NCI-H1436 treated with DMSO at 0.1 percent for 48 hours (cell line): ENCODE measurements around the gene CD226.
"Not testable (repeated sequence)": the region's sequence is repeated elsewhere in the genome, so short reads cannot be mapped to it uniquely, and the experiment has no call there.

Source experiments
- DNase-seq: peaks from one replicate; lab custom pipeline; 2025; lab: John Stamatoyannopoulos, UW

Gene CD226

DNA sequence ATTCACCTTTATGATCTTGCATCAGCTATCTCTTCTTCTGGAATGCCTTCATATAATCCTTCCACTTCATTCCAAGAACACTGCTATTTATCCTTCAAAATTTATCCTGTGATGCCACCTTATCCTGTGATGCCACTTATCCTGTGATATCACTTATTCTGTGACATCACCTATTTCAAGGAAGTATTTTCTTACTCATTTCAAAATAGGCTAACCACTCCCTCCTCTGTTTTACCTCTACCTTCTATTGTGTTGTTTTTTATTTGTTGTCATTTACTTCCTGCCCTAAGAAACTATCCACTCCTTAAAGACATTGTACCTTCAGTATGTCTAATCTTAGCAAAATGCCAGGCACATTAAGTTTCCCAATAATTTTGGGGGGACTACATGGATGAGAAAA is 38.8 kb downstream of the CD226 start:
- no peak for DNase-seq

DNA sequence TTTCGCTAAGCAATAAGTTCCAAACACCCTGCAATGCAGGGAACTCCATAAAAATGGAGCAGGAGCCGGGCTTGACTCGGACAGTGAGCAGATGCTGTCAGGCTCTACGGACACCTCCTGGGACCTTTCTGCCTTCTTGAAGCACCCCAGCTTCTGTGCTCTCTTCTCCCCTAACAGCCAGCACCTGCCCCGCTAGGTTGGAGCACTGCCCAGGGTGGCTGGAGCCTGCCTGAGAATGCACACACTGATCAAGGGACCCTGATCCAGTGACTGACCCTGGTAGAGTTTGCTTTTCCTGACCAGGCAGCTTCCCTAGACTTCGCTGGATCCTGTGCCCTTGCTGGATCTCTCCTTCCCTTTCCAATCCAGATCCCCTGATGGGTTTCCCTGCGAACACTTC is 40.9 kb downstream of the CD226 start:
- DNase-seq, result no peak

DNA sequence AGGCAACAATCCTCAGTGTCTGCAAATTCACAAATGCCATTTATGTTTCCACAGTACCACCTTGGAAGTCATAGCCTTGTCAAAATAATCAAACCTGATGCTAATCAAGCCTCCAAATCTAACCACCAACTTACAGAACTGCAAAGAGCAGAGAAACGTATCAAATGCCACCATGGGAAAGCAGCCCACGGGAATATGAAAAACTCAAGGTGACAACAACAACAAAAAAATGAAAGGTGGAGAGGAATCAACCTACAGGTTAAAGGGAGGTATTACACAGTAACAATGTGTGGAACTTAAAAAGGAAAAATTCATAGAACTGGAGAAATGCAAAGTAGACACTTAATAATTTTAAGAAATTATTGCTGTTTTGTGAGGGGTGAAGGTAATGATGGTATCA is 46.7 kb downstream of the CD226 start:
- DNase-seq, result no peak

DNA sequence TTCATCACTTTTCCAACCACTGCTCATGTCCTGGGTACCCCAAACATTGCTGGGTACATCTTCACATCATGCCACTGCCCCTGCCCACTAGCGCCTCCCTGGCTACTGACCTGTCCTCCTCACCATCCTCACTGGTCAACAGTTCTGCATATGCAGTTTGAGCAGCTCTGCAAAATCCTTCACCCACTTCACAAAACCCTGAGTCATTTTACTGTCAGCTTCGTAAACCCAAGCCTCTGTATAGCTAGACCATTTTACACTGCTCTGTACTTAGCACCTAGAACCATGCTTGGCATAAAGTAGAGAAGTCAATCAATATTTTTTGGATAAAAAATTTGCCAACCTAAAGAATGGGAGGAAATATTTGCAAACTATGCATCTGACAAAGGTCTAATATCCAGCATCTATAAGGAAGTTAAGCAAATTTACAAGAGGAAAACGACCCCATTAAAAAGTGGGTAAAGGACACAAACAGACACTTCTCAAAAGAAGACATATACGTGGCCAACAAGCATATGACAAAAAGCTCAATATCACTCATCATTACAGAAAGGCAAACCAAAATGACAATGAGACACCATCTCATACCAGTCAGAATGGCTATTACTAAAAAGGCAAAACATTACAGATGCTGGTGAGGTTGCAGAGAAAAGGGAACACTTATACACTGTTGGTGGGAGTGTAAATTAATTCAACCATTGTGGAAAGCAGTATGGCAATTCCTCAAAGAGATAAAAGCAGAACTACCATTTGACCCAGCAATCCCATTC is 48.3 kb downstream of the CD226 start:
- not testable (repeated sequence) for DNase-seq

DNA sequence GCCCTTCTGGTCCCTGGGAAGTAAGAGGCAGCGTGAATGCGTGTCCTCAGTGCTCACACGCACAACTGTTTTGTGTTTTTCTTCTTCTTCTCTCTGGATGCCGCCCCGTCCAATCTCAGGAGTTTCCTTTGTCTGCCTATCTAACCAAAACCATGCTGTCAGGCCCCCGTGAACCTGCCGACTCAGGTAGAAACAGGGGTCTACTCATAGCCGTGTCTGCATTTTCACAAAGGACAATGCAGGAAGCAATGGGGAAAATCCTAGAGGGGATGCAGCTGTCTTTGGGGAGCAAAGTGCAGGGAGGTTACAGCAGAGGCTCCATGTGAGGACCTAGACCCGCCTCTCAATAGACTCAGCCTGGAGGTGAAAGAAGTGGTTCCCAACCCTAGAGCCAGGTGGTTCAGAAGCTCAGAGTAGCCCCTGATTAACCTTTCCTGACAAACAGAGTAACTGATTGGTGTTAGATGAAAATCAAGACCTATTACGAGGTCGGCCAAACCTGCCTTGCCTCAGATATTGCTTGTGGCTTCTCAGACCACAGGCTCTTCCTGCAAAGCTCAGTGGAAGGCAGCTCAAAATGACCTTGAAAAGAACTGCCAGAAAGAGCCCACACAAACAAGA is 49.3 kb downstream of the CD226 start:
- DNase-seq, result no peak

DNA sequence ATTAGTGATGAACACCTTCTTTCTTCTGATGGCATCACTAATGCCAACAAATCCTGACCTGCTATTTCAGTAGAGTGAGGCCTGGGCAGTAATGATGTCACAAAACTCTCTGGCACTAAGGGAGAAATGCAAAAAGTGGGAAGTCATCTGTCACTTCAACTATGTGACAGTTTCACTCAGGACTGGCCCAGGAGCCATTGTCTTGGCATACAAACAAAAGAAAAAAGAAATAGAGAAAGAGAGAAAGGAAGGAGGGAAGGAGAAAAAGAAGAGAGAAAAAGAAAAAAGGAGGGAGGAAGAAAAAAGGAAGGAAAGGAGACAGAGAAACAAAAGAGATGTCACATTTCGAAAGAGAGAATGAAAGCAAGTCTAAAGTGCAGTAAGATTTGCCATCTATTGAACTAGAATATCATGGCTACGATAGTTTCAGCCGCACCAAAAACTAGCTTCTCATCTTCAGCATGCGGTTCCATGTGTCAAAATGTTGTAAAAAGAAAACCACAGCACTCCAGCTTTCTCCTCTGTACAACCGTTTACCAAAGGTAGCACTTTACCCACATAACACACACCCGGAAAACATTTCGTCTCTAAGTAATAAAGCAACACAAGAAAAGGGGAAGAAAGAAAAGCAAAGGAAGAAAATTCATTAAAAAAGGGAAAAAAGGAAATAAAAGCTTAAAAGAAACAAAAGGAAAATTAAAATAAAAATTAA is 50.1 kb downstream of the CD226 start:
- no peak for DNase-seq

DNA sequence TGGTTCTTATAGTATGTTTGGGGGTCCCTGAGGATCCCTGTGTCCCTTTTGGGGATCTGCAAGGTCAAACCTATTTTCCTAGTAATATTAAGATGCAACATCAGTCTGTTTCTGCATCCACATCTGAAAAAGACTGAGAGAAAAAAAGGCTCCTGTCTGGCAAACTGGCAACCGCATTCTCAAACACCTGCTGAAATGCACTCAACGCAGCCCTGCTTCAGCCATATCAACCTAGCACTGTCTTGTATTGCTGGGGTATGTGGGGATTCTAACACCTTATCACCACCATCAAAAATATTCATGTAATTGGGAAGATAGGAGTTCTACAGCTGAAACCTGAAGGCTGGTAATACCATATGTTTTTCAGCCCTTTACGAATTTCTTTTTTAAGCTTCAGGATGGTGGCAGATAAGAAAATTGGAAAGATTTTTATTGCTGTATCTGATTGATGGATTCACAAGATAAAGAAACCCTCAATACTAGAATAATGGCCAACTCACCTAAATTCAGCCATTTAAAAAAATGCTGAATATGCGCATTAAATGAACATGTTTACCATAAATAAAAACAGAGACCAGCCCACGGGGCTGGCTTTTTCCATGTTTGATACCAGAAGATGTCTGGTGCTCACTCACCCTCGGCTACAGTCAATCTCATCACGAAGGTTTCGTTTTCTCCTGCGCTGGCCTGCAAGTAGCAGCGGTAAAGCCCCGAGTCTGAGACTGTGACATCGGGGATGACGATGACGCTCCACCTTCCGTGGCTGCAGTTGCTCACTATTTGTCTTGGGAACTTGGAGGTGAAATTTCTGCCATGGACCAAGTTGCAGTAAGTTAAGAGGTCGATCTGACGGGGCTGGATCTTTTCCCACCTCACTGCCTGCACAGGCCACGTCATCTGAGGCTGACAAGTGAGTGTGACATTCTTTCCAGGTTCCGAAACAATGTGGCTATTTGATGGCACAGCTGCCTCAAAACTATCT is 52.3 kb downstream of the CD226 start:
- DNase-seq, result no peak

DNA sequence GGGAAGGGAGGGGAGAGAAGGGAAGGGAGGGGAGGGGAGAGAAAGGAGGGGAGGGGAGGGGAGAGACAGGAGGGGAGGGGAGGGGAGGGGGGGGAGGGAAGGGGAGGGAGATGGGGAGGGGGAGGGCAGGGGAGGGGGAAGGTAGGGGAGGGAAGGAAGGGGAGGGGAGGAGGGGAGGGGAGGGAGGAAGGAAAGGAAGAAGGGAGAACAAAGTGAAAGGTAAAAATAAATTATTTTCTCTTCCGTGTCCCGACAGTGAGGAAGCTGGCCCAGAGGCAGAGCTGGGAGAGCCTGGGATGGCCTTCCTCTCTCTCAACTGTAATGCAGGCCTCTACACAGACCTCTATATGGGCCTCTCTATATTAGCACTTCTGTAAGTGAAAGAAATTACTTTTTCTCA is 53.2 kb downstream of the CD226 start:
- DNase-seq, result no peak

DNA sequence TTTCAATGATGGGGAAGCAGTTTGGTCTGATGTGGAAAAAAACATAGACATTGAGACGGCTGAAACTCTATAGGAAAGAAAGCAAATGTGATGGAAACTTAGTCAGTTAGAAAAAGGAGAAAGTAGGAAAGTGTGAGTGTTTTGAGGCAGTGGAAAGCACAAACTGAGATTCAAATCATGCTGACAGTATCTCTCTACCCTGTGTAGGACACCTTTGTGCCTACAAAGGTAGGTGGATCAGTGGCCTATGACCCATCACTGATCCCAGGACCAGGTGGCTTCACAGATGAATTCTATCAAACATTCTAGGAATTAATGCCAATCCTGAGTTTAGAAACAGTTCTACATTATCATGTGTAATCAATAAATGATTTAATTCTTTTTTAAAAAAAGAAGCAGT is 57.1 kb downstream of the CD226 start:
- DNase-seq, result no peak

DNA sequence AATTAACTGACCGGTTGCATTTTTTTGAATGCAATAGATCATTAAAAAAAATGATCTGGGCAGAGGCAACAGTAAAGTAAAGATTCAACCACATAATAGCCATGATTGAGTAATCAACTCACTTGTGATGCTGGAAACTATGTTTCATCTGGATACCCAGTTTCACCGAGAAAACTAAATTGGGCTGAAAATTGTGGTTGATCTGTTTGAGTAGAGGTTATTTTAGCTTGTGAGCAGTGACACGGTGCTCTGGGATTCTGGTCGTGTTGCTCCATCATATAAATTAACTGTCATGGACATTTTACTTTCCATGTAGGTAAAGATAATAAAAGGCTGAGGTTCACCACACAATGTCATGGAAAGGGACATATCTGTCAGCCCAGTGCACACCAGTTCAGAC is 58.7 kb downstream of the CD226 start:
- DNase-seq, result no peak

DNA sequence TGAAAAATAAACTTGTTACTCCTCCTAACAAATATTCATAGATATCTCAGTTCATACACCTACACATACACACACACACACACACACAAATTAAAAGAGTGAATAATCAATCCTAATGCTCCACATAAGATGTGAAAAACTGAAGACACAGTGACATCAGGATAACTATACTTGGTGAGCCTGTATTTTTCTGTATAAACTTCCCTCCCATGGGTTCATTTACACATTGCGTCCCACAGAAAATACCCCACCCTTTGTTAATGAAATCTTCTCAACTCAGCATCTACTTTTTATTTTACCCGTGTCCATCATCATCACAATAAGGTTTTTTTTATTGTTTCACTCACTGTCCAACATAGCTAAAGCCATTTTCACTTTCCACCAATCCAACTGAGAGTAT is 60.4 kb downstream of the CD226 start:
- DNase-seq, result no peak

DNA sequence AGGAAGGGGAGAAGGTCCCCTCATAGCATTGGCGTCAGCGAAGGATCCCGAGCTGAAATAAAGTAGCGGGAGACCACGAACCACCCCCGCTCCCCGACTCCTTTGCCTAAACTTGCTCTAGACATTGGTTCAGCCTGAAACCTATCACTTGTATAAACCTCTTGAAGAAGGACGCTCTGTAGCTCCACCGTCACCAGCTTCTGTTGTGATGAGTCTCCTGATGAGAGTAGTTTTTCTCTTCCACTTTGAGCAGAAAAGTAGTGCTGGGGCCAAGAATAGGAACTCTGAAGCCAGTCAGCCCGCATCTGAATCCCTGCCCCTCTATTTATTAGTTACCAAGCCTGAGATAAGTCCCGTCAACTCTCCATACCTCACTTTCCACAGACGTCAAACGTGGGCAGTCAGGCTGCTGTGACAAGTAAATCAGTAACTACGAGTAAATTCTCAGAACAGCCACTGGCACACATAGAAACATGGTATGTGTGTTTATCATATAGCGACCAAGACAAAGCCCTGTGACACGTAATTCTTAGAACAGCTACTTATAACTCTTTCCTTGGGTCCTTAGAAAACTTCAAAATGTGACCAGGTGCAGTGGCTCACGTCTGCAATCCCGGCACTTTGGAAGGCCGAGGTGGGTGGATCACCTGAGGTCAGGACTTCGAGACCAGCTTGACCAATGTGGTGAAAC is 61.7 kb downstream of the CD226 start:
- no peak for DNase-seq

DNA sequence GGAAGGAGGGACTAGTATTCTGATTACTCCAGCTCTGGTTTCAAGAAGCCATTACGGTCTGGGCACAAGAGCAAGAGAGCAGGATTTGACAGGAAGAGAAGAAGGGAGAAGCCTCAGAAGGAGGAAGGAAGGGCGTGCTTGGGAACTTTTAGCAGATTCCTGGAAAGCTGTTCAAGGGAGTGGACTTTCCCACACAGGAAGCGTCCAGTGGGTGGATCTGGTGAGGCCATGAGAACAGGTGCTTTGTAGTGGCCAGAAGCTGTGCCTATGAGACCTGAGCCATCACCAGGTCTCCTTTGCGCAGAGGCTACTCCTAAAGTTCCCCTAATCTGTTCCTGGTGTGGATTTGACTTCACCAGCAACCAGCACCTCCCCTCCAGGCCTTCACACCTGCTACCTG is 62.3 kb downstream of the CD226 start:
- DNase-seq, result no peak

DNA sequence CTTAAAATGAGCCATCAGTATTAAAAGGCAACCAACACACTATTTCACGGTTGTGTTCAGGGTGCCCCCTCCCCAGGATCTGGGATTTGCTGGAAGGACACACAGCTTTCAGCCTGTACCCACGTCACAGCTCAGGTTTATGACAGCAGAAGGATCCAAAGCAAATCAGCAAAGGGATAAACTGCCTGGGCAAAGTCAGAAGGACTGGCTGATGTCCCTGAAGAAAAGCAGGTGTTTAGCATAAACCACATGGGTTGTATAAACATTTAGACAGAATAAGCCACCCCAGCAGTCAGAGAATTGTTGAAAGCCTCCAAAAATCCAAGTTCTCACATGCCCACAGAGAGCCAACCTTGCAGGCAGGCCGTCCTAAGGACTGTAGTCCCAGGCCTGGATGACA is 63.9 kb downstream of the CD226 start:
- no peak for DNase-seq

DNA sequence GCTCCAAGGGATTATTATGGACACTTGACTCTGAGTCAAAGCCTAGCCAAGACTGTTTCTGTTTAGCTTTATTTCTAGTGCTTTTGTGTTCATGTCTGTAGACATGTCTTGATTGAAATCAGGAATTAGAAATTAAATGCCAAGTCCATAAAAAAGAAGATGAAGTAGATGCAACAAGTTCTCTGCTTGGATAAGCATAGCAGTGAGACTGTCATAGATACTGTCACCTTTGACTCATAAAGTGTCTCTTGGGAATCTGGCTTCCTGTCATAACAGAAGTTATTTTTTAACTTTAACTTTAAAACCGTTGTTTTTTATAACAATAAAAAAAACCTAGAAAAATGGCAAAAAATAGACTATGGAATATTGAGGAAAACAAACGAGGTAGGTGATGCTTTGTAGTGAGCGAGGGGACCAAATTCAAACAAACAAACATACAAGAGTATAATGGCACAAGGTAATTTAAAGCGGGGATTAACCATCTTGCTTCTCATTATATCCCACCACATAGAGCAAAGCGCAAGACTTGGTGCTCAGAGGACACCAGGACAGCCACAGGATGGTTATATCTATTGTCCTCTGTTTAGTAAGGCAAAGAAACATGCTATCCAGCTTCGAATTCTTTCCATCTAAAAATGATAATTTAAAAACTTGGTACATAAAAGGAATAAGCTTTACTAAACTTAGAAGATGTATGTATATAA is 64.6 kb downstream of the CD226 start:
- DNase-seq, result no peak

DNA sequence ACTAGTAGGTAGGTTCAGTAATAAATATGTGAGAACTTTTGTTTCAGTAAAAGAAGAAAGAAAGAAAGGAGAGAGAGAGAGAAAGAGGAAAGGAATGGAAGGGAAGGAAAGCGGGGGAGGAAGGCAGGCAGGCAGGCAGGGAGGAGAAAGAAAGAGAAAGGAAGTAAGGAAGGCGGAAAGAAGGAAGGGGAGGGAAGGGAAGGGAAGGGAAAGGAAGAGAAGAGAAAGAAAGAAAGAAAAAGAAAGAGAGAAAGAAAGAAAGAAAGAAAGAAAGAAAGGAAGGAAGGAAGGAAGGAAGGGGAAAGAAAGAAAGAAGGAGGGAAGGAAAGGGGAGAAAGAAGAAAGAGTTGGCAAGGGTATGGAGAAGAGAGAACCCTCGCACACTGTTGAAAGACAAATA is 67.6 kb downstream of the CD226 start:
- DNase-seq, result no peak

DNA sequence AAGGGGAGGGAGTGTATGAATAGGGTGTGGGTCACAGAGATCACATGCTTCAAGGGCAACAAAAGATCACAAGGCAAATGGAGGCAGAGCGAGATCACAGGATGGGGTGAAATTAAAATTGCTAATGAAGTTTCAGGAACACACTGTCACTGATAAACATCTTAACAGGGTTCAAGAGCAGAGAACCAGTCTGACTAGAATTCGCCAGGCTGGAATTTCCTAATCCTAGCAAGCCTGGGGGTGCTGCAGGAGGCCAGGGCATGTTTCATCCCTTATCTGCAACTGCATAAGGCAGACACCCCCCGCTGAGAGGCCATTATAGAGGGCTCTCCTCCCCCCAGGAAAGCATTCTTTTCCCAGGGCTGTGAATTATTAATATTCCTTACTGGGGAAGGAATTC is 68.6 kb downstream of the CD226 start:
- not testable (repeated sequence) for DNase-seq

DNA sequence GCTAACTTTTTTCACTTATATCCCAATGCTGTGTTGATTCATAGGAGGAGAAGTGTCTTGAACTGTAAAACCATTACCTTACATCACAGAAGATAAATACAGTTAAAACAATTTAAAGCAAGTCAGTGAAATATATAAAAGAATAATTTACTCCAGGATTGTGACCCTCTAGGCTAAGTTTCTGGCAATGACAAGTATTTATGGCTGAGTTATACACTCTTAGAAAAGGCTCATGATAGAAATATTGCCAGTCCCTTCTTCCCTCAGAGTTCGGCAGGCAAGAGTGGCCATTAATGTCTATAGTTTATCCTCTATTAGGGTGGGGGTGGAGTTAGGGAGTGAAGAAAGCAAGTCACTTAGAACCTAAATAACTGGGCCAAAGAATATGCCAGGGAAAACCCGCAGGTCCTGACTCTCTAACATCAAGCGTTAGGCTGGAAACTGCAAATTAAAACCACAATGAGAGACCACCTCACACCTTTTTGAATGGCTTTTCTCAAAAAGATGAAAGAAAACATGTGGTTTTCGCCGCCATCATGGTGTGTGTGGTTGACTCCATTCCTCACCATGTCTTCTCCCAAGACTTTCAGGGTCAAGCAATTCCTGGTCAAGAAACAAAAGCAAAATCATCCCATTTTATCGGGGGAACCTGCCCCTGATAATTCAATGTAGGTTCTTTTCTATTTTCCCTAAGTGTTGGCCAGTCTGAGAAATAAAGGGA is 69.3 kb downstream of the CD226 start:
- no peak for DNase-seq

DNA sequence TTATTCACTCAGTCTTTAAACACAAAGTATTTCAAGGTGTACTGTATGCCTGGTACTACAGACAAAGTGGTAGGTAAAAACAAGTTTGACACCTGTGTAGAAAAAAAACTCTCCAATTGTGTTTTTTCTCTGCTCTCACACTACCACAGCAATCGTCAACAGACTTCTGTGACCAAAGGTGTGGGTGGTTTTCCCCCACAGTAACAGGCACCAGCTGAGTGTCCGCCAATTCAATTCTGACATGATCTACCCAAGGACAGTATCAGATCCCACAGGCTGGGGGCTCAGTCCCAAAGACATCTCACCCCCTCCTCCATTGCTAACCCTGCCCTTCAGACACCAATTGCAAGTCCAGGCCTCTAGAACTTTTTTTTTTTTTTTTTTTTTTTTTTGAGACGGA is 71.2 kb downstream of the CD226 start:
- no peak for DNase-seq

DNA sequence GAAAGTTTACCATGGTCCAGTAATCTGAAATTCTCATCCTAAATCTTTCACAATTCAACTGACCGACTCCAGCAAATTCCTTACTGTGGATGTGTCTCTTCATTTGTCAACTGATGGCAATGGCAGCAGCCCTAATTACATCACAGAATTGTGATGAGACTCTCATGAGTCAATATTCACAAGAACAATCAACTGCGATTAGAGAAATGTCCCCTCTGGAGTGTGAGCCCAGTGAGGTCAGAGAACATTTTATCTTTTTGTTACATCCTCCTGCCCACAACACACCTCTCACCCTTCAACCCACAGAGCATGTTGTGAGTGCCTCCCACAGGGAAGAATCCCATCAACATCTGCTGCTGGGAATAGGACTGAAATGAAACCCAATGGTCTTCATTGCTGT is 73.6 kb downstream of the CD226 start:
- no peak for DNase-seq
